Measurements from ENCODE around the gene SCAMP1. TPM values are rescaled to one million over a fixed set of nuclear protein-coding genes. Genes with fewer than 3 reads are reported as not detected.

SCAMP1 gene
- total and polyA plus RNA-seq, 2 donors, result 23.9 to 97.5 TPM

DNA sequence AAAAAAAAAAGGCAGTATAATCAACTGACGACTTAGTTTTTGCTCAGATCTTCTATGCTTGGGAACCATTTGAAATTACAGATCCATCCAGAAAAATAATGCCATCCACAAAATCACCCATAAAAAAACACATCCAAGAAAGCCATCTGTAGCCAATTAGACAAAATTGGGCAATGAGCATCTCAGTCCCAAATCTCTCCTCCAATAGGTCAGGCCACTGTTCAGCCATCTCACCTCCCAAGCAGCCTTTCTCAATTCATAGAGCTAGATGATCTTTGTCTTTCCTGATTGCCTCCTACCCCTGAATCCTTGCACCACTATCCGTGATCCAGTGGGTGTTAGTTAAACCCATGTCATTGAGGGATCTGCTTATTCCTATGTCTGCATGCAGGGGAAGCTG, 139.6 kb downstream of the SCAMP1 start:
- Histone ChIP-seq H3K27ac (ENCODE audit: low read depth) (no peak overlapping the region), H3K4me1 (ENCODE audit: insufficient read depth) (peaks cover 5% of the 10 kb centered on the region), H3K4me3 (ENCODE audit: low read depth, low read length) (no peak overlapping the region), H3K36me3 (ENCODE audit: insufficient read depth) (no peaks in the 10 kb centered on the region)
- WGBS, result 67% methylated on average over 2 of the region's 2 CpGs
- no peak for DNase-seq (ENCODE audit: extremely low spot score)

DNA sequence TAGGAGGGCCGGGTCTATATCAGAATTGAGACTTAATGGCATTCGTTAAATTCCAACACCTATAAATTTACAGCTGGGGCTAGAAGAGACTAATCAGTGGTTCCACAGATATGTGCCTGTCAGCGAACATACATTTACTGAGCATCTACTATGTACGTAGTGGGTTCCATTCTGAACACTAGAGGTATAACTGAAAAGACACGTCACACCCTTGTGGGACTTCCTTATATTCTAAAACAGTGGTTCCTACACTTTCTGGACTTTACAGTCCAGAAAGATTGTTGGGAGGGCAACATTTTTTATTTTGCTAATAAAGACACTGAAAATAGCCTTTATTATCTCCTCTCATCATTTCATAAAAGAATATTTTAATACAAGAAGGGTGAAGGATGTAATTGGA, 140.5 kb downstream of the SCAMP1 start:
- H3K4me3 ChIP-seq (ENCODE audit: low read depth, low read length), result no peak overlapping the region
- H3K27ac ChIP-seq (ENCODE audit: low read depth), result no peak overlapping the region
- H3K36me3 ChIP-seq (ENCODE audit: insufficient read depth), result no peaks in the 10 kb centered on the region
- H3K4me1 ChIP-seq (ENCODE audit: insufficient read depth), result peaks cover 5% of the 10 kb centered on the region
- DNase-seq (ENCODE audit: extremely low spot score), result no peak
- 93% methylated on average over 5 of the region's 5 CpGs for WGBS

DNA sequence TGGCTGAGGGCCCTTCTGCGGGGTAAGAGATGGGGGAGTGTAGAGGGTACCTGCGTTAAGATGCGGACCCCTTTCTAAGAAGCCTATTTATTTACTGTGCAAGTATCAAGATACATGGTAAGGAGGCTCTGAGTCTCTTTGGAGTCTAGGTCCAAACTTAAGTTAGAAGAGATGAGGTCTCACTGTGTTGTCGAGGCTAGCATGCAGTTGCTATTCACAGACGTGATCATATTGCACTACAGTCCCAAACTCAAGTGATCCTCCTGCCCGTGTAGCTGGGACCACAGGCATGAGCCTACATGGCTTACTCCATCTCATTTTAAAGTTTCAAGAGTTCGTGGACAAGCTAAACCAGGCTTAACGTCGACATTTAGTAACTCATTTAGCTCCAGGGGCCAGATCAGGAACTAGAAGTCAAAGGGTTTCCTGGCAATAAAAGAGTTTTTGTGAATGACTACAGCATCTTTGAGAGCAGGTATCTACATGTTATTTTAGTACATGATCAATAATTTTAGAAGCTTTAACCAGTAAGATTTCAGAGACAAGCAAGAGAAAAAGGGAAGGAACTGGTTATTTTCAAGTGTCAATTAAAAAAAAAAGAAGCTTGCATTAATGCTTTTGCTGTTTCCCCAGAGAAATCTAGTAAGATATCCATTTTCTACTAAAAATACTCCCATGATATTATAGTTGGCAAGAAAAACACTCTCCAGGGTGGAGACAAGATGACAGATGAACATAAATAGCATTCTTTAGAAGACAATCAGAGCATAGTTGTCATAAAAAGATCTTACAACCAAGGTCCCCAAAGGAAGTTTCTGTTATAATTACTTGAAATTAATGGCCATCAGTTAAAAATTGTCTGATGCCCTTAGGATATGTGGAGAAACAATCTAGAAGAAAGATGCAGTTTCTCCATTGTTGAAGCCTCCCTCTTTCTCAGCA, 141.3 kb downstream of the SCAMP1 start:
- Histone ChIP-seq H3K4me3 (ENCODE audit: low read depth, low read length) (no peak overlapping the region), H3K36me3 (ENCODE audit: insufficient read depth) (no peaks in the 10 kb centered on the region), H3K4me1 (ENCODE audit: insufficient read depth) (peaks cover 9% of the 10 kb centered on the region), H3K27ac (ENCODE audit: low read depth) (no peak overlapping the region)
- 53% methylated on average over 9 of the region's 9 CpGs for WGBS
- DNase-seq (ENCODE audit: extremely low spot score), result no peak

DNA sequence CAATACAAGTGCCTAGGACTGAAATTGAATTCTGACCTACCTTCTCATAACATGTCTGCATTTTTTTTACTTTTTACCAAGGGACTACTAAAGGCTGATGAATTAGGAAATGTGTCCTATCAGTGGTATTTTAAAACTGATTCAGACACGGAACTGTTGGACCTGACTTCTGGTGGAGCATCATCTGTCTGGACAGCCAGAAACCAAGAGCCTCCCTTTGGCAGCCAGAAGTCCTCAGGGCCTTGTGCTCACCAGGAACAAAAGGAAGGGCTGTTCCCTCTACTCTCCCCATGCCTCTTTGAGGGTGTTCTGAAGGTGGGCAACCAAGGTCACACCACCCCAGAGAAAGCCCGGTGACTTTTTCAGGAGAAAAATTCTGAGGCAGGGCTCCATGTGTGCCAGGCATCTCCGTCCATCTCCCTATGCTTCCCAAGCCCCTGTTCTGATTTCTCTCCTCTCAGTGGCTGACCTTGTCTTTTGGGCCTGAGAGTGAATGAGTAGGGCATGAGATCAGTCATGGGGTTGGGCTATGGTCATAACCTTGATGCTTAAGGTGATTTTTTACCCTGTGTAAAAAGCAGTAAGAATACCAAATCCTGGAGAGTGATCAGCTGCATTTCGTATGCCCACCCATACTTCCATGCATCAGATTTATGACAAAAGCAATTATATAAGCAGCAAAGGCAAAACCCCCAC, 143.7 kb downstream of the SCAMP1 start:
- no peak overlapping the region for H3K4me3 ChIP-seq (ENCODE audit: low read depth, low read length)

DNA sequence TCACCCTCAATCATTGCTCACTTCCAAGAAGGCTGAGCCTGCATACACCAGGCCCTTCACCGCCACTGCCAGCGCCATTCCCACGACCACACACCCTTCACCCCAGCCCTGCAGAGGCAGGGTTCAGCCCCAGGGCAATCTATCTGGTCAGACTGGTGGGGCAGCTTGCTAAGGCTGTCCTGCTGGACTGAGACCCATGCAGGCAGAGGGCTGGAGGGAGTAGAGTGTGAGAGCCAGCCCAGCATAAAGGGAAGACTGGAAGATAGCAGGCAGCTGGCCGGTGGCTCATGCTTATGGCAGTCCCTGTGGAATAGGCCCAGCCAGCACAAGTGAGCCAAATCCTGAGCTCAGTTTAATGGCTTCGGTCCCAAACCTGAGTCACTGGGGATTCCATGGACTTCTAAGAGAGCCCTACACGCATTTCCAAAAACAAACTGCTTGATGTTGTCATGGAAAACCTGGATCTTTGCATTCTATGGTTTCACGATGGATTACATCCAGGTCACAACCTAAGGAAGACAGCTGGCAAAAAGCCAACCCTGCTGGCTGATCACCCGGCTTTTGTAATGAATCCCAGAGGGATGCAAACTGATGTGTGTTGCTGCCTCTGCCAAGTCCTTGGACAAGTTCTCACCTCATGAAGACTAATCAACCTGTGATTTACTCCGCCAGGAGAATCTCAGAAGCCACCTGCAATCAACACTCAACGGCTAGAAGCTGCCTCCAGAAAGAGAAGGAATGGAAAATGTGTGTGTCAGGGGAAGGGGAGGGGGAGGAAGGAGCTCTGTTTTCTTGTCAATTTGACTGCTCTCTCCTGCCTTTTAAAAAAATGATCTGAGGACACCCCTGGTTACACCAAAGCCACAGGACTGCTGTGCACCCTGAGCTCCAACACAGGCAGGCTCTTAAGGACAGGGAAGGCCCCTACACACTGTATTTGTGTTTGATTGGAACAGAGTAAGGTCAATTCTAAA, 144.6 kb downstream of the SCAMP1 start:
- Histone ChIP-seq H3K27ac (ENCODE audit: low read depth) (peak overlapping the region; percentile 83), H3K4me1 (ENCODE audit: insufficient read depth) (peaks cover 9% of the 10 kb centered on the region), H3K4me3 (ENCODE audit: low read depth, low read length) (no peak overlapping the region), H3K36me3 (ENCODE audit: insufficient read depth) (no peaks in the 10 kb centered on the region)
- 15% methylated on average over 10 of the region's 10 CpGs for WGBS
- peak; percentile 70 for DNase-seq (ENCODE audit: extremely low spot score)

More for the DNA sequence above, 143.7 kb downstream of the SCAMP1 start:
- 63% methylated on average over 4 of the region's 4 CpGs for WGBS
- H3K4me1 ChIP-seq (ENCODE audit: insufficient read depth), result peaks cover 9% of the 10 kb centered on the region
- H3K36me3 ChIP-seq (ENCODE audit: insufficient read depth), result no peaks in the 10 kb centered on the region
- no peak for DNase-seq (ENCODE audit: extremely low spot score)
- H3K27ac ChIP-seq (ENCODE audit: low read depth), result peak overlapping the region; percentile 46

DNA sequence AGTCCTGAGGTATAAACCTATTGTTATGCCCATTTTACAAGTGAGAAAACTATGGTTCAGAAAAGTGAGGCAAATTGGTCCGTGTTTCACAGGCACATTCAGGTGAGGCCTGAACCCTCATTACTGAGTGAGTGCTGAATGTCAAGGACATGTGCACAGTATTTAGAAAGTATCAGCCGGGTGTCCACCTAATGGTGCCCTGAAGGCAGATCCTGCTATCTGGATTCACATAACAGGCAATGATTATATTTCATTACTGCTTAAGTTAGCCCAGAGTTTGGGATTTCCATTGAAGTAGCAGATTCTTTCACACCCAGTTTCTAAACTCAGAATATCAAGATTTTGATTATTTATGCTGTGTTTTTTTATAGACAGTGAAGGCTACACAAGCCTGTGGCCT, 145.4 kb downstream of the SCAMP1 start:
- Histone ChIP-seq H3K27ac (ENCODE audit: low read depth) (peak overlapping the region; percentile 74), H3K4me3 (ENCODE audit: low read depth, low read length) (no peak overlapping the region), H3K4me1 (ENCODE audit: insufficient read depth) (peaks cover 7% of the 10 kb centered on the region), H3K36me3 (ENCODE audit: insufficient read depth) (no peaks in the 10 kb centered on the region)
- 63% methylated on average over 2 of the region's 2 CpGs for WGBS
- DNase-seq (ENCODE audit: extremely low spot score), result no peak

DNA sequence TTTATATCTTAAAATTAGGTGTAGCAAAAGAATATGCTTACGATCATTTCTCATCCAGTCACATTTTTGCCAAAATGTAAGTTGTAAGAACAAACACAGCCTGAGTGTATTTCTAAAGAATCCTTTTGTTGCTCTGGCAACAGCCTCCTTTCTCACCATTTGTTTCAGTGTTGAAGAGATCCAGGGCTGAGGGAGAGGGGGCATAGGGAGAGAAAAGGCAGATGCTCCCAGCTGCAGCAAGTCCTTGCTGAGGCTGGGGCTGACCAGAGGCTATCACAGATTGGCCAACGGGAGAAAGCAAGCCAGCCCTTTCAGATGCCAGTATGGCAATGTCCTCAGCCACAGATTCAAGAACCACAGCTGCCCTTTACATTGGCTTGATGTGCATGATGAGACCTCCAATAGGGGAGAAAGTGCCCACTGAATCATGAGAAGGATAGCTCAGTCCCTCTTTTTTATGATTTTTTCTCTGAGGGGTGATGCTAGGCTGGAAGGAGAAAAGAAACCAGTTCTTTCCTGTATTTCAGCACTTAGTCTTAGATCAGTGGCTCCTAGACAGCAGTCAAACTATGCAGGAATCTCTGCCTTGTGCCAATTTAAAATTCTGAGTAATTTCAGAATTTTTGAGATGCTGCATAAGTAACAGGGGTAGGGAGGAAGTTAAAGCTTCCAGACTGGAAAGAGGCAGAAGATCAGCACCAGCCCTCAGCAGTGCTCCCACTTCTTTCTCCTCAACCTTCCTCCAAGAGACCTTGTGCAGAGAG, 146.0 kb downstream of the SCAMP1 start:
- Histone ChIP-seq H3K4me3 (ENCODE audit: low read depth, low read length) (no peak overlapping the region), H3K36me3 (ENCODE audit: insufficient read depth) (no peaks in the 10 kb centered on the region), H3K27ac (ENCODE audit: low read depth) (no peak overlapping the region), H3K4me1 (ENCODE audit: insufficient read depth) (peaks cover 7% of the 10 kb centered on the region)
- no peak for DNase-seq (ENCODE audit: extremely low spot score)
- 38% methylated on average over 2 of the region's 2 CpGs for WGBS

DNA sequence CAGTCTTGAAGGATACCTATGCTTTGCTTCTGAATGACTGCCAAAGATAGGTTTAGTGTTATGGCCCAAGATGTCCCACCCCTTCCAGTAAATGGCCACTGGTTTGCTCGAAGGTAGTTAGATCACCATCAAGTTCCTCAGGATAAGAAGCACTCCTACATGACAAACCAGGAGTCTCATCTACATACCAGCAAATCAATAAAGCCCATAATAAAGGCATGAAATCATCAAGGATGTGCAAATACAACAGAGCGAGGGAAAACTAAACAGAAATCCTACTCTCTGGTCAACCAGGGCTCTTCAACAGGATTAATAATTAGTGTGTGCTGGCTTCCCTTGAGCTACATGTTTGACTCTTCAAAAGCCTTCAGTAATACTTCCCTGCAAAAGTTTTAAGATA, 147.1 kb downstream of the SCAMP1 start:
- Histone ChIP-seq H3K4me3 (ENCODE audit: low read depth, low read length) (no peak overlapping the region), H3K4me1 (ENCODE audit: insufficient read depth) (peaks cover 8% of the 10 kb centered on the region), H3K27ac (ENCODE audit: low read depth) (no peak overlapping the region)

DNA sequence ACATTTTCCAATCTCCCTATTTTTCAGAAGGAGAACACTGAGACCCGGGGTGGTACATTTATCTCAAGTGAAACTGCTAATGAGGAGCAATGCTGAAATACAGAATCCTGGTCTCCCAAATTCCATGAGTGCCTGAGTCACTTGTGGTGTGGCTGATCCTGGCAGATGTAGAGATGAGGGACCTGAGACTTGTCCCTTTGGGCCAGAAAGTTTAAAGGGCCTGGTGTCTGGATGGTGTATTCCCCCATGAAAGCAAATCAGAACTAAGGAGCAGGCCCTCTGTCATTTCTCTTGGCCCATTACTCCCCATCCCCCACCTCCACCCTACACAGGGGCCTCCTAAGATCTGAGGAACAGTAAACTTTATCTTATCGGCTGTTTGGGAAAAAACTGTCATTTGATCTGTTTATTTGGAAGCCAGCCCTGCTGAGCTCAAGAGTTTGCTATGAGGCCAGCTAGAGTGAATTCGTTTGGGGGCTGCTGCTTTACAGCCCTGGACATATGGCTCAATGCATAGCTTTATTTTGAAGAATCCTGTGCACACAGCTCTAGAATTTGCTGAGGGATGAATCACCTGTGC, 147.9 kb downstream of the SCAMP1 start:
- no peak for DNase-seq (ENCODE audit: extremely low spot score)
- no peak overlapping the region for H3K27ac ChIP-seq (ENCODE audit: low read depth)
- H3K4me3 ChIP-seq (ENCODE audit: low read depth, low read length), result no peak overlapping the region
- no peaks in the 10 kb centered on the region for H3K36me3 ChIP-seq (ENCODE audit: insufficient read depth)
- peaks cover 8% of the 10 kb centered on the region for H3K4me1 ChIP-seq (ENCODE audit: insufficient read depth)
- WGBS, result 37% methylated on average over 3 of the region's 3 CpGs

More for the DNA sequence above, 147.1 kb downstream of the SCAMP1 start:
- 78% methylated on average over 2 of the region's 2 CpGs for WGBS
- H3K36me3 ChIP-seq (ENCODE audit: insufficient read depth), result no peaks in the 10 kb centered on the region
- DNase-seq (ENCODE audit: extremely low spot score), result no peak

DNA sequence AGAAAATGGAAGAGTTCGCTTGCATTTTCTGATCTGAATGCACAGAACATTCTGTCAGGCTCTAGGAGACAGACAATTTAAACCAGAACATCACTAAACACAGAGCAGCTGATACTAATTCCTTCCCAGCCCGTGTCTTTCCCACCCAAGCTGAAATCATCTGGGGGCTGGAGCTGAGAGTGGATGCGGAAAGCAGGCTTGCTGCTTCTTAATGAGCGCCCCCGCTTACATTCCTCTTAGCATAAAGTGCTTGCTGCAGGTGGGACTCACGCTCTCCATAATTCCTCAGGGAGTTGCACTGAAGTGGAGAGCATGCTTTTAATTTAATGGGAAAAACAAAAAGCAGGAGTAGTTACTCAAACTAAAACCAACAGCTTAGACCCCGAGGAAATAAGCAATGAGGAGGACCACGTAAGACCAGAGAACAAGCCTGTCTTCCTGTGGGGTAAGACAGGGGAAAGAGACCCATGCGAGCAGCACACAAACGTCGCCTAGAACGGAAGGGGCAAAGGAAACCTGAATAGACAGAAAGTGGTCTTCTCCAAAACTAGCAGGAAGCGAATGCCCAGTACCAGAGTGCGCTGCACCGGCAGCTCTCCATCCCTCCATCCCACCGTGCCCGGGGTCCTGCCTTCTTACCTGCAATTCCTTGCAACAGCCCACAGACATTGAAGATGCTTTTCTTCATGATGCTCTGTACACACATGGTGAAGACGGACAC, 148.9 kb downstream of the SCAMP1 start:
- peak overlapping the region; percentile 33 for H3K4me3 ChIP-seq (ENCODE audit: low read depth, low read length)
- no peaks in the 10 kb centered on the region for H3K36me3 ChIP-seq (ENCODE audit: insufficient read depth)
- WGBS, result 54% methylated on average over 18 of the region's 18 CpGs
- H3K4me1 ChIP-seq (ENCODE audit: insufficient read depth), result peaks cover 5% of the 10 kb centered on the region
- no peak overlapping the region for H3K27ac ChIP-seq (ENCODE audit: low read depth)
- DNase-seq (ENCODE audit: extremely low spot score), result no peak

DNA sequence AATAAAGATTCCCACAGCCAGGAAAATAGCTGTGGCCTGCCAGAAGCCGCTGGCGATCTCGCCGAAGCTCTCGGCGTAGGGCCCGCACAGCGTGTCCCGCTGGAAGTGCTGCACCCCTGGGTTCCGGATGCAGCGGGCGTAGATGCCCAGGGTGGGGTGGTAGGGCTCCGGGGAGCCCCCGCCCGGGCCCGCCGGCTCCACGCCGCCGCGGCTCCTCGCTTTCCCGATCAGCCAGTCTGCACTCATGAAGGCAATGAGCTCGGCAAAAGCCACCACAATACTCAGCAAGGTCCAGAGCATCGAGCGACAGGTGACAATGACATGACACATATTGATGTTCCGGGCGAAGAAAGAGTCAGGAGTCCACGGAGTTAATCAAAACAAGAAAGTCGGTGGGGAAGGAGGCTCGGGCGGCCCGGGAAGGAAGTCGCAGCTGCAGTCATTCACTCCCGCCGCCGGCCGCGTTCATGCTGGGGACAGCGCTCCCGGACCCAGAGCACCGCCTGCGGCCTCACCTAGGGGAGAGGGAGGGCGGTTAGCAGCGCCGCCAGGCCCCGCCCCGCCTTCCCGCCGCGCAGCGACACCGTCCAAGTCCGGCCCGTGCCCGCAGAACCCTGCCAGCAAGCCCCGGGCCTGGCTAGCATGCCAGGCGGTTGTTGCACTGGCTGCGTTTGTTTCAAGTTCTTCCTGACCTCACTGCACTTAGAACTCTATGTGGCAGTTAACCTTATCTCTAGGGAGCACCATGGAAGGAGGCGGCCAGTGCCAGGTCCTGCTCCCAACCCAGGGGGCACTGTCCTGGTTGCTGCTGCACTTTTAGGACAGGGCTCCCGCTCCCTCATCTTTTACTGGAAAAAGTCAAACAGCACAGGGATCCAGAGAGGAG, 149.7 kb downstream of the SCAMP1 start:
- no peak overlapping the region for H3K27ac ChIP-seq (ENCODE audit: low read depth)
- no peak for DNase-seq (ENCODE audit: extremely low spot score)
- 10% methylated on average over 61 of the region's 61 CpGs for WGBS
- H3K4me1 ChIP-seq (ENCODE audit: insufficient read depth), result peaks cover 5% of the 10 kb centered on the region
- no peaks in the 10 kb centered on the region for H3K36me3 ChIP-seq (ENCODE audit: insufficient read depth)
- peak overlapping the region; percentile 33 for H3K4me3 ChIP-seq (ENCODE audit: low read depth, low read length)

Measured in urinary bladder (tissue), 4 donors.